SU-DHL-6 (cell line): Measurements from ENCODE around the gene ADAT1.

Experiments used
- H2AFZ ChIP-seq: fragments of 200-600 bp; sonication (generic); 2 replicates; pipeline ENCODE4 v1.6.1; 2014; ENCODE audit warnings: low read depth, mild to moderate bottlenecking, moderate library complexity, mixed read lengths, antibody characterized with exemption, low read length; ENCODE audit not compliant: severe bottlenecking
- H3F3A ChIP-seq: fragments of 200-600 bp; shearing (Covaris generic); 2 replicates; pipeline ENCODE4 v1.6.0; 2016; ENCODE audit warnings: antibody characterized with exemption, mild to moderate bottlenecking; ENCODE audit not compliant: insufficient read depth
- H3K27ac ChIP-seq: fragments of 200-600 bp; sonication (generic); 2 replicates; pipeline ENCODE4 v1.5.1; 2016; ENCODE audit warnings: low read depth, mild to moderate bottlenecking, low read length, moderate library complexity, mixed read lengths
- H3K27me3 ChIP-seq: fragments of 200-600 bp; sonication (generic), shearing (Covaris generic); 2 replicates; pipeline ENCODE4 v1.6.0; 2014; ENCODE audit warnings: mild to moderate bottlenecking, low read length
- H3K36me3 ChIP-seq: fragments of 200-600 bp; sonication (generic); 2 replicates; pipeline ENCODE4 v1.6.1; 2014; ENCODE audit warnings: mild to moderate bottlenecking, low read length, mixed read lengths
- H3K4me2 ChIP-seq: fragments of 300-600, 200-600 bp; shearing (Covaris generic), sonication (generic); 2 replicates; pipeline ENCODE4 v1.6.0; 2014; ENCODE audit warnings: low read length, low read depth, mild to moderate bottlenecking; ENCODE audit not compliant: poor library complexity, severe bottlenecking
- H3K4me3 ChIP-seq: fragments of 200-600 bp; sonication (generic); 2 replicates; pipeline ENCODE4 v1.5.1; 2014; ENCODE audit warnings: antibody characterized with exemption, low read length, mild to moderate bottlenecking, mixed read lengths; ENCODE audit not compliant: insufficient read depth, poor library complexity, severe bottlenecking
- H3K79me2 ChIP-seq: fragments of 200-600 bp; sonication (generic); 2 replicates; pipeline ENCODE4 v1.6.1; 2014; ENCODE audit warnings: mild to moderate bottlenecking, low read length, moderate library complexity; ENCODE audit not compliant: insufficient read depth
- H3K9ac ChIP-seq: fragments of 200-600 bp; sonication (generic); 2 replicates; pipeline ENCODE4 v1.7.0; 2014; ENCODE audit warnings: mild to moderate bottlenecking, low read length
- H3K9me2 ChIP-seq: fragments of 200-600 bp; sonication (generic); replicated peaks from 2 replicates; pipeline ENCODE4 v1.6.1; 2014; ENCODE audit warnings: low read length; ENCODE audit not compliant: insufficient read depth
- H3K9me3 ChIP-seq: fragments of 200-600 bp; sonication (generic); 2 replicates; pipeline ENCODE4 v1.6.1; 2014; ENCODE audit warnings: low read length, mixed read lengths; ENCODE audit not compliant: insufficient read depth
- H4K20me1 ChIP-seq: fragments of 200-600 bp; sonication (generic); 2 replicates; pipeline ENCODE4 v1.6.1; 2014; ENCODE audit warnings: low read depth, mild to moderate bottlenecking, antibody characterized with exemption, low read length, moderate library complexity, mixed read lengths
- CTCF ChIP-seq: fragments of 200-600 bp; sonication (generic); IDR thresholded peaks from one replicate; pipeline ENCODE4 v1.5.1; 2017; ENCODE audit warnings: antibody characterized with exemption, mild to moderate bottlenecking, low read length, moderate library complexity; ENCODE audit not compliant: insufficient read depth, poor library complexity, severe bottlenecking
- EZH2phosphoT487 ChIP-seq: fragments of 200-600 bp; sonication (generic), shearing (Covaris generic); conservative IDR thresholded peaks from 2 replicates; pipeline ENCODE4 v1.6.1; 2018; ENCODE audit warnings: mild to moderate bottlenecking, antibody characterized with exemption, low read length, moderate library complexity, mixed read lengths

Gene ADAT1

GRCh38 chr16:75632857-75633256, 9.8 kb upstream of the ADAT1 start:
- Histone ChIP-seq H3K27ac (no peak overlapping the region), H3K4me2 (no peak overlapping the region), H3K4me3 (no peak overlapping the region), H2AFZ (no peak overlapping the region), H3K27me3 (no peaks in the 10 kb centered on the region), H3K9me3 (no peaks in the 10 kb centered on the region), H3K9me2 (no peaks in the 10 kb centered on the region), H3K36me3 (peaks cover 37% of the 10 kb centered on the region; the same call in 1 of the 2 replicates), H3K9ac (no peak overlapping the region), H3K79me2 (0 out of 2 replicates have a peak, but pooled peaks cover 5% of the 10 kb centered on the region), H3F3A (peaks cover 2% of the 10 kb centered on the region; the same call in 1 of the 2 replicates), H4K20me1 (no peaks in the 10 kb centered on the region)
- TF ChIP-seq CTCF (no peak), EZH2phosphoT487 (no peak)

GRCh38 chr16:75630052-75630451, 7.0 kb upstream of the ADAT1 start:
- no peak for TF ChIP-seq EZH2phosphoT487
- no peak for TF ChIP-seq CTCF
- H2AFZ ChIP-seq, result no peak overlapping the region

GRCh38 chr16:75629132-75629531, 6.1 kb upstream of the ADAT1 start:
- no peak overlapping the region for H3K4me2 ChIP-seq
- no peaks in the 10 kb centered on the region for H4K20me1 ChIP-seq
- no peak overlapping the region for H3K4me3 ChIP-seq
- no peak overlapping the region for H2AFZ ChIP-seq
- H3K79me2 ChIP-seq, result no peaks in the 10 kb centered on the region
- H3K27ac ChIP-seq, result no peak overlapping the region
- no peaks in the 10 kb centered on the region for H3K9me3 ChIP-seq
- peaks cover 16% of the 10 kb centered on the region for H3K36me3 ChIP-seq
- H3F3A ChIP-seq, result peaks cover 28% of the 10 kb centered on the region
- H3K9me2 ChIP-seq, result no peaks in the 10 kb centered on the region
- H3K9ac ChIP-seq, result no peak overlapping the region
- no peaks in the 10 kb centered on the region for H3K27me3 ChIP-seq
- TF ChIP-seq CTCF (no peak), EZH2phosphoT487 (no peak)

More at GRCh38 chr16:75630052-75630451, 7.0 kb upstream of the ADAT1 start:
- Histone ChIP-seq H3K27me3 (no peaks in the 10 kb centered on the region), H3F3A (peaks cover 20% of the 10 kb centered on the region), H3K9me2 (no peaks in the 10 kb centered on the region), H3K9me3 (no peaks in the 10 kb centered on the region), H3K27ac (no peak overlapping the region), H3K4me3 (no peak overlapping the region), H3K9ac (no peak overlapping the region), H3K79me2 (no peaks in the 10 kb centered on the region), H3K4me2 (no peak overlapping the region), H3K36me3 (peaks cover 23% of the 10 kb centered on the region), H4K20me1 (no peaks in the 10 kb centered on the region)

- H3K36me3 ChIP-seq, result peaks cover 12% of the 10 kb centered on the region
- H3K4me2 ChIP-seq, result no peak overlapping the region
- H3F3A ChIP-seq, result peaks cover 32% of the 10 kb centered on the region
Observed at GRCh38 chr16:75628351-75628750, 5.3 kb upstream of the ADAT1 start.

More at GRCh38 chr16:75628351-75628750, 5.3 kb upstream of the ADAT1 start:
- H3K79me2 ChIP-seq, result no peaks in the 10 kb centered on the region
- no peaks in the 10 kb centered on the region for H4K20me1 ChIP-seq
- H3K9me2 ChIP-seq, result no peaks in the 10 kb centered on the region
- H3K9me3 ChIP-seq, result no peaks in the 10 kb centered on the region
- H3K9ac ChIP-seq, result no peak overlapping the region
- H2AFZ ChIP-seq, result no peak overlapping the region
- TF ChIP-seq CTCF (no peak), EZH2phosphoT487 (no peak)
- H3K27ac ChIP-seq, result no peak overlapping the region
- H3K4me3 ChIP-seq, result no peak overlapping the region
- no peaks in the 10 kb centered on the region for H3K27me3 ChIP-seq
